ENCODE measurements around the gene BRAF.
"Not testable (repeated sequence)": the region's sequence is repeated elsewhere in the genome, so short reads cannot be mapped to it uniquely, and the experiment has no call there.

Gene BRAF

DNA sequence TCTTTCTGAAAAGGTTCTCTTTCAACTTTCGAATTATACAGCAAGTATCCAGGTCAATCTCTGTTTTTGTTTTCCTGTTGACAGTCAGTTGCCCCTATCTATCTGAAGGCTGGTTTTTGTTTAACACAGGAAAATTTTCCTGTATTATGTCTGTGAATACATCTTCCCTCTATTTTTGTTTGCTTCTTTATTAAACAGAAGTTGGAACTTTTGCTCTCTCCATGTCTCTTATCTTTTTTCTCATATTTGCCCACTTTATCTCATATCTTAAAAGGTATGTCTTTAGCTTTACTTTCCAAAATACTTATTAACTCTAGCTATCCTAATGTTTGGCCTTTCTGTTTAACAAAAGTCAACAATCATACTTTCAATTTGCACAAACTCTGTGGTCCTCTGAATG lies 95.0 kb downstream of the BRAF start:
- TF ChIP-seq, protein P1, sequence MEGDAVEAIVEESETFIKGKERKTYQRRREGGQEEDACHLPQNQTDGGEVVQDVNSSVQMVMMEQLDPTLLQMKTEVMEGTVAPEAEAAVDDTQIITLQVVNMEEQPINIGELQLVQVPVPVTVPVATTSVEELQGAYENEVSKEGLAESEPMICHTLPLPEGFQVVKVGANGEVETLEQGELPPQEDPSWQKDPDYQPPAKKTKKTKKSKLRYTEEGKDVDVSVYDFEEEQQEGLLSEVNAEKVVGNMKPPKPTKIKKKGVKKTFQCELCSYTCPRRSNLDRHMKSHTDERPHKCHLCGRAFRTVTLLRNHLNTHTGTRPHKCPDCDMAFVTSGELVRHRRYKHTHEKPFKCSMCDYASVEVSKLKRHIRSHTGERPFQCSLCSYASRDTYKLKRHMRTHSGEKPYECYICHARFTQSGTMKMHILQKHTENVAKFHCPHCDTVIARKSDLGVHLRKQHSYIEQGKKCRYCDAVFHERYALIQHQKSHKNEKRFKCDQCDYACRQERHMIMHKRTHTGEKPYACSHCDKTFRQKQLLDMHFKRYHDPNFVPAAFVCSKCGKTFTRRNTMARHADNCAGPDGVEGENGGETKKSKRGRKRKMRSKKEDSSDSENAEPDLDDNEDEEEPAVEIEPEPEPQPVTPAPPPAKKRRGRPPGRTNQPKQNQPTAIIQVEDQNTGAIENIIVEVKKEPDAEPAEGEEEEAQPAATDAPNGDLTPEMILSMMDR (IDR thresholded peaks at IDR 0.05; ENCODE audit: control insufficient read depth, insufficient read depth, low read depth, low read length, missing control alignments) = no peak
- no peak overlapping the region for H3K4me3 ChIP-seq (ENCODE audit: control insufficient read depth, low read depth, low read length)
- no peak for DNase-seq (ENCODE audit: low read depth)

DNA sequence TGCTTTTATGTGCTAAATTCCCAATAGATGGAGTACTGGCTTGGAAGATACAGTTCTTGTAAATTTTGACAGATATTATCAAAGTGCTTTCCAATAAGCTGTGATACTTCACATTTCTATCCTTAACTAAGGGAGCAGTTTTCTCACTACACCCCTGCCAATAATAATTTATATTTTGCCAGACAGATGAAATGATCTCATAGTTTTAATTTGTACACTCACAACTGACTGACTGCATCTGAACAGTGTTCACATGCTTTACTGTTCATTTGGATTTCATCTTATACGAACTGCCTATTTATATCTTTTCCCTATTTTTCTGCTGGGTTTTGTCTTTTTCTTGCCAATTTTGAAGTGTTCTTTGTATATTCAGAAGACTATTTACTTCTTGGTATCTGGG lies 96.0 kb downstream of the BRAF start:
- DNase-seq (ENCODE audit: low read depth) = no peak
- TF ChIP-seq, protein P1 (IDR thresholded peaks at IDR 0.05; ENCODE audit: control insufficient read depth, insufficient read depth, low read depth, low read length, missing control alignments) = no peak
- no peak overlapping the region for H3K4me3 ChIP-seq (ENCODE audit: control insufficient read depth, low read depth, low read length)

DNA sequence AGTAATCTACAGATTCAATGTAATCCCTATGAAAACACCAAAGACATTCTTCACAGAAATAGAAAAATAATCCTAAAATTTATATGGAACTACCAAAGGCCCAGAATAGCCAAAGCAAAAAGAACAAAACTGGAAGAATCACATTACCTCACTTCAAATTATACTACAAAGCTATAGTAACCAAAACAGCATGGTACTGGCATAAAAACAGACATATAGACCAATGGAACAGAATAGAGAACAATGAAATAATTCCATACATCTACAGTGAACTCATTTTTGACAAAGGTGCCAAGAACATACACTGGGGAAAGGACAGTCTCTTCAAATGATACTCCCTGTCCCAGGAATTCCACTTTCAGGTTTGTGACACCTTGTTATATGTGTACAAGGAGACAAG lies 107.3 kb downstream of the BRAF start:
- not testable (repeated sequence) for DNase-seq (ENCODE audit: low read depth); H3K4me3 ChIP-seq (ENCODE audit: control insufficient read depth, low read depth, low read length)

DNA sequence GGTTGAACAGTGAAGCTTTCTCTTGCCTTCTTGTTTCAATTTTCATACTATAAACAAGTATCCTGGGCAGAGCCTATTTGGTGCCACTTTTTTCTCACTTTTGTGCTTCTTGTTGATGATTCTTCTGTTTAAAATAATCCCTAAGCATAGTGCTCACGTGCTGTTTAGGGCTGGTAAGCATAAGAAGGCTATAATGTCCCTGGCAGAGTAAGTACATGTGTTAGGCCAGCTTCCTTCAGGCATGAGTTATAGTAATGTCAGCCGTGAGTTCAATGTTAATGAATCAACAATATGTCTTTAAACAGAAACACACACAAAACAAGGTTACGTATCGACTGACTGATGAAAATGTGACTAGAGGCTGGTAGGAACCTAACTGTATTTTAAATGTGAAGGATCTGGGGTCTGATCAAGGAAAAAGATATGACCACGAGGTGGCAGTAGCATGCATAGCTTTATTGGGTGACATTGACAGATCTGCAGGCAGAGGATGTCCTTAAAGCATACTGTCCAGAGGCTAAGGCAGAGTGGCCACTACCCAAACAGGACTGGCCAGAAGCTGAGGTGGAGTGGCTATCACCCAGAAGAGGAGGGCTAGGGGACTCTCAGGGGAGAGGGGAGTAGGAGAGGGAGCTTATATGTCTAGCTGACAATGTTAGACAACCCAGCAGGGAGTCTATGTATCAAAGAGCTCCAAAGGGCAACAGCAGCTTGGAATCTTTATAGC lies 113.7 kb downstream of the BRAF start:
- peak; percentile 37 for DNase-seq (ENCODE audit: low read depth)
- no peak overlapping the region for H3K4me3 ChIP-seq (ENCODE audit: control insufficient read depth, low read depth, low read length)
- TF ChIP-seq, protein P1 (IDR thresholded peaks at IDR 0.05; ENCODE audit: control insufficient read depth, insufficient read depth, low read depth, low read length, missing control alignments) = peak; percentile 72

DNA sequence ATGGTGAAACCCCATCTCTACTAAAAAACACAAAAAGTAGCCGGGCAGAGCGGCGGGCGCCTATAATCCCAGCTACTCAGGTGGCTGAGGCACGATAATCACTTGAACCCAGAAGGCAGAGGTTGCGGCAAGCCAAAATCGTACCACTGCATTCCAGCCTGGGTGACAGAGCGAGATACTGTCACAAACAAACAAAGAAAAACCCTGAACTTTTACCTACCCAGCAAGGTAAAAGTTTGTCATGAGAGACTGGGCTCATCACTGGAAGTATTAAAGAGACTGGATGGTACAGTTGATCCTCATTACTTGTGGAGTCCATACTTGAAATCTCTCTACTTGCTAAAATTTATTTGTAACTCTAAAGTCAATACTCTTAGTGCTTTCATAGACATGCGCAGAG lies 114.3 kb downstream of the BRAF start:
- TF ChIP-seq, protein P1 (IDR thresholded peaks at IDR 0.05; ENCODE audit: control insufficient read depth, insufficient read depth, low read depth, low read length, missing control alignments) = no peak
- DNase-seq (ENCODE audit: low read depth) = no peak
- no peak overlapping the region for H3K4me3 ChIP-seq (ENCODE audit: control insufficient read depth, low read depth, low read length)

DNA sequence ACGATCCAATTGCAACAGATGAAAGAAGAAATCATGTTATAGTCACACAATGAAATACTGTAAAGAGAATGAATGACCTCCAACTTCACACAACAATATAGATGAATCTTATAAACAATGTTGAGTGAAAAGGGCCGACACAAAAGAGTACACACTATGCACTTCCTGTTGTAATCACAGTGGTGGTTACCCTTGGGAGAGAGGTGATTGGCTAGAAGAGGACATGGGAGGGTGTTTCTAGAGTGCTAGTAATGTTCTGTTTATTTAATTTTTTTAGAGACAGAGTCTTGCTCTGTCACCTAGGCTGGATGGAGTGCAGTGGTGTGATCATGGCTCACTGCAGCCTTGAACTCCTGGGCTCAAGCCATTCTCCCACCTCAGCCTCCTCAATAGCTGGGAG lies 145.8 kb downstream of the BRAF start:
- TF ChIP-seq, protein P1 (IDR thresholded peaks at IDR 0.05; ENCODE audit: control insufficient read depth, insufficient read depth, low read depth, low read length, missing control alignments) = no peak
- no peak for DNase-seq (ENCODE audit: low read depth)
- H3K4me3 ChIP-seq (ENCODE audit: control insufficient read depth, low read depth, low read length) = no peak overlapping the region

DNA sequence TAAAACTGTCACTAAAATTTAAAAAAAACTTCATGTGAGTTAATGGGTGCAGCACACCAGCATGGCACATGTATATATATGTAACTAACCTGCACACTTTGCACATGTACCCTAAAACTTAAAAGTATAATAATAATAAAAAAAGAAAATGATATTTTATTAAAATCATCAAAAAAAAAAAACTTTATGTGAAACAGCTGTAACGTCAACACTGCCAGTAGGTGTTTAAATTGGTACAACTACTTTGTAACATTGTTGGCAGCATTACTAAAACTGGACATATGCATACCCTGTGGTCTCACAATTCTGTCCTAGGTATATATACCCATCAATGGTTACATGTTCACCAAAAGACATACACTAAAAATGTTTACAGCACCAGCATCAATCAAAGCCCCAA lies 146.2 kb downstream of the BRAF start:
- no peak overlapping the region for H3K4me3 ChIP-seq (ENCODE audit: control insufficient read depth, low read depth, low read length)
- no peak for DNase-seq (ENCODE audit: low read depth)
- TF ChIP-seq, protein P1 (IDR thresholded peaks at IDR 0.05; ENCODE audit: control insufficient read depth, insufficient read depth, low read depth, low read length, missing control alignments) = no peak
